Lower leg skin (tissue), 3 donors: Measurements from ENCODE around the gene GTSE1.

Source experiments
- POLR2A ChIP-seq, 2 donors: fragments of 450-650 bp; IDR thresholded peaks; one replicate each; pipeline ENCODE4 v1.6.1; 2016 to 2017; ENCODE audit warnings: antibody characterized with exemption in 2 of 2, mild to moderate bottlenecking in 1 of 2, moderate library complexity in 1 of 2
- TF ChIP-seq, protein P1 (sequence below), 3 donors: fragments of 450-650 bp; IDR thresholded peaks; one replicate each; pipeline ENCODE4 v1.5.1; 2016; ENCODE audit warnings: antibody characterized with exemption in 3 of 3, mild to moderate bottlenecking in 3 of 3, moderate library complexity in 2 of 3

DNA sequence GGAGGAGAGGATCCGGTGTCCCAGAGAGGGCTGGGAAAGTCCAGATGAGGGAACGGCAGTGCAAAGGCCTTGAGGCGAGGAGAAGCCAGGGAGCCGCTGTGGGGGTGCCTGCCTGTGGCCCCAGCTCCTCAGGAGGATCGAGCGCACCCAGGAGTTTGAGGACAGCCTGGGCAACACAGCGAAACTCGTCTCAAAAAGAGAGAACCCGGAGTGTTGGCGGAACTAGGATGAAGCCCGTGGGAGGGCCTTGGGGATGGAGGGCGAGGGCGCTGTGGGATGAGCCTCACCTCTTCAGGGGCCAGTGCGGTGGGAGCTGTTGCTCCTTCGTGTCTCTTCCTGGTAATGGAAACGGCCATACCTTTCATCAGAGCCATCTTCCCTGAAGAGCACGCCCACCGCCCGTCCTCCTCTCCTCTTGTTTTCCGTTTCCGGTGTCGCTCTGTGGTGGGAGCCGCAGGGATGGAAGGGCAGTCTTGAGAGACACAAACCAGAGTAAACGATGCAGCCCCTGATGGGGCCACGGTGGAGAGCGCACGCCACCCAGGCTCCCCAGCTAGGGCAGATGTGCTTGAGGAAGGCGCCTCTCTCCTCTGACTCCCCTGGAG lies 54.6 kb downstream of the GTSE1 start:
- TF ChIP-seq, protein P1, sequence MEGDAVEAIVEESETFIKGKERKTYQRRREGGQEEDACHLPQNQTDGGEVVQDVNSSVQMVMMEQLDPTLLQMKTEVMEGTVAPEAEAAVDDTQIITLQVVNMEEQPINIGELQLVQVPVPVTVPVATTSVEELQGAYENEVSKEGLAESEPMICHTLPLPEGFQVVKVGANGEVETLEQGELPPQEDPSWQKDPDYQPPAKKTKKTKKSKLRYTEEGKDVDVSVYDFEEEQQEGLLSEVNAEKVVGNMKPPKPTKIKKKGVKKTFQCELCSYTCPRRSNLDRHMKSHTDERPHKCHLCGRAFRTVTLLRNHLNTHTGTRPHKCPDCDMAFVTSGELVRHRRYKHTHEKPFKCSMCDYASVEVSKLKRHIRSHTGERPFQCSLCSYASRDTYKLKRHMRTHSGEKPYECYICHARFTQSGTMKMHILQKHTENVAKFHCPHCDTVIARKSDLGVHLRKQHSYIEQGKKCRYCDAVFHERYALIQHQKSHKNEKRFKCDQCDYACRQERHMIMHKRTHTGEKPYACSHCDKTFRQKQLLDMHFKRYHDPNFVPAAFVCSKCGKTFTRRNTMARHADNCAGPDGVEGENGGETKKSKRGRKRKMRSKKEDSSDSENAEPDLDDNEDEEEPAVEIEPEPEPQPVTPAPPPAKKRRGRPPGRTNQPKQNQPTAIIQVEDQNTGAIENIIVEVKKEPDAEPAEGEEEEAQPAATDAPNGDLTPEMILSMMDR (IDR thresholded peaks at IDR 0.05), result no peak
- no peak for TF ChIP-seq POLR2A (IDR thresholded peaks at IDR 0.05)
